ENCODE results near the gene PRKAR1B.

DNA sequence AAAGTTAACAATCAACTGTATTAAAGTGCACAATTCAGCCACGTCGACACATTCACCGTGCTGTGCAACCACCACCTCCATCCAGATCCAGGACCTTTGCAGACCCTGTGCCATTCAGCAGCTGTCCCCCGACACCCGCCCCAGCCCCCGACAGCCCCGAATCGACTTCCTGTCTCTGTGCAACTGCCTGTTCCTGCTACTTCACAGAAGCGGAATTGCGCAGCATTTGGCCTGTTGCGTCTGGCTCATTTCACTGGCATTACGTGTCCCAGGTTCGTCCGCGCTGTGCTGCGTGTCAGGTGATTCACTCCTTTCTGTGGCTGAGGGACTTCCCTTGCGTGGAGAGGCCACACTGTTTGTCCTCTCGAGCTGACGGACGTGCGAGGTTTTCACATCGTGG, 33.8 kb downstream of the PRKAR1B start:
- TF ChIP-seq, protein P1, sequence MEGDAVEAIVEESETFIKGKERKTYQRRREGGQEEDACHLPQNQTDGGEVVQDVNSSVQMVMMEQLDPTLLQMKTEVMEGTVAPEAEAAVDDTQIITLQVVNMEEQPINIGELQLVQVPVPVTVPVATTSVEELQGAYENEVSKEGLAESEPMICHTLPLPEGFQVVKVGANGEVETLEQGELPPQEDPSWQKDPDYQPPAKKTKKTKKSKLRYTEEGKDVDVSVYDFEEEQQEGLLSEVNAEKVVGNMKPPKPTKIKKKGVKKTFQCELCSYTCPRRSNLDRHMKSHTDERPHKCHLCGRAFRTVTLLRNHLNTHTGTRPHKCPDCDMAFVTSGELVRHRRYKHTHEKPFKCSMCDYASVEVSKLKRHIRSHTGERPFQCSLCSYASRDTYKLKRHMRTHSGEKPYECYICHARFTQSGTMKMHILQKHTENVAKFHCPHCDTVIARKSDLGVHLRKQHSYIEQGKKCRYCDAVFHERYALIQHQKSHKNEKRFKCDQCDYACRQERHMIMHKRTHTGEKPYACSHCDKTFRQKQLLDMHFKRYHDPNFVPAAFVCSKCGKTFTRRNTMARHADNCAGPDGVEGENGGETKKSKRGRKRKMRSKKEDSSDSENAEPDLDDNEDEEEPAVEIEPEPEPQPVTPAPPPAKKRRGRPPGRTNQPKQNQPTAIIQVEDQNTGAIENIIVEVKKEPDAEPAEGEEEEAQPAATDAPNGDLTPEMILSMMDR (IDR thresholded peaks at IDR 0.05 in 2 of 3, conservative IDR thresholded peaks at IDR 0.05 in 1 of 3; ENCODE audit: borderline replicate concordance in 1 of 3, insufficient read depth in 1 of 3, low read depth in 2 of 3, low read length in 2 of 3): no peak
- TF ChIP-seq, protein P2, sequence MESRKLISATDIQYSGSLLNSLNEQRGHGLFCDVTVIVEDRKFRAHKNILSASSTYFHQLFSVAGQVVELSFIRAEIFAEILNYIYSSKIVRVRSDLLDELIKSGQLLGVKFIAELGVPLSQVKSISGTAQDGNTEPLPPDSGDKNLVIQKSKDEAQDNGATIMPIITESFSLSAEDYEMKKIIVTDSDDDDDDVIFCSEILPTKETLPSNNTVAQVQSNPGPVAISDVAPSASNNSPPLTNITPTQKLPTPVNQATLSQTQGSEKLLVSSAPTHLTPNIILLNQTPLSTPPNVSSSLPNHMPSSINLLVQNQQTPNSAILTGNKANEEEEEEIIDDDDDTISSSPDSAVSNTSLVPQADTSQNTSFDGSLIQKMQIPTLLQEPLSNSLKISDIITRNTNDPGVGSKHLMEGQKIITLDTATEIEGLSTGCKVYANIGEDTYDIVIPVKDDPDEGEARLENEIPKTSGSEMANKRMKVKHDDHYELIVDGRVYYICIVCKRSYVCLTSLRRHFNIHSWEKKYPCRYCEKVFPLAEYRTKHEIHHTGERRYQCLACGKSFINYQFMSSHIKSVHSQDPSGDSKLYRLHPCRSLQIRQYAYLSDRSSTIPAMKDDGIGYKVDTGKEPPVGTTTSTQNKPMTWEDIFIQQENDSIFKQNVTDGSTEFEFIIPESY (IDR thresholded peaks at IDR 0.05; ENCODE audit: extremely low read depth, insufficient replicate concordance, low read length): no peak
- no peak for TF ChIP-seq SP1 (IDR thresholded peaks at IDR 0.05; ENCODE audit: low read depth)
- TF ChIP-seq POLR2A (IDR thresholded peaks at IDR 0.05; ENCODE audit: borderline replicate concordance, extremely low read depth, insufficient read depth, insufficient read length): no peak
- no peak for TF ChIP-seq POLR2AphosphoS5 (IDR thresholded peaks at IDR 0.05; ENCODE audit: low read depth, low read length)
- no peak for TF ChIP-seq EZH2 (IDR thresholded peaks at IDR 0.05)
- TF ChIP-seq YY1 (IDR thresholded peaks at IDR 0.05; ENCODE audit: extremely low read depth, insufficient replicate concordance, low read depth, low read length): no peak
- no peak for TF ChIP-seq SIN3A (IDR thresholded peaks at IDR 0.05; ENCODE audit: low read depth)
- no peak for TF ChIP-seq CBX3 (IDR thresholded peaks at IDR 0.05; ENCODE audit: low read depth)
- TF ChIP-seq RAD21 (IDR thresholded peaks at IDR 0.05; ENCODE audit: low read depth): no peak
- TF ChIP-seq, protein P3, sequence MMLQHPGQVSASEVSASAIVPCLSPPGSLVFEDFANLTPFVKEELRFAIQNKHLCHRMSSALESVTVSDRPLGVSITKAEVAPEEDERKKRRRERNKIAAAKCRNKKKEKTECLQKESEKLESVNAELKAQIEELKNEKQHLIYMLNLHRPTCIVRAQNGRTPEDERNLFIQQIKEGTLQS (IDR thresholded peaks at IDR 0.05): no peak
- TF ChIP-seq ZNF274 (IDR thresholded peaks at IDR 0.05; ENCODE audit: low read depth, low read length): no peak
- TF ChIP-seq, protein P4, sequence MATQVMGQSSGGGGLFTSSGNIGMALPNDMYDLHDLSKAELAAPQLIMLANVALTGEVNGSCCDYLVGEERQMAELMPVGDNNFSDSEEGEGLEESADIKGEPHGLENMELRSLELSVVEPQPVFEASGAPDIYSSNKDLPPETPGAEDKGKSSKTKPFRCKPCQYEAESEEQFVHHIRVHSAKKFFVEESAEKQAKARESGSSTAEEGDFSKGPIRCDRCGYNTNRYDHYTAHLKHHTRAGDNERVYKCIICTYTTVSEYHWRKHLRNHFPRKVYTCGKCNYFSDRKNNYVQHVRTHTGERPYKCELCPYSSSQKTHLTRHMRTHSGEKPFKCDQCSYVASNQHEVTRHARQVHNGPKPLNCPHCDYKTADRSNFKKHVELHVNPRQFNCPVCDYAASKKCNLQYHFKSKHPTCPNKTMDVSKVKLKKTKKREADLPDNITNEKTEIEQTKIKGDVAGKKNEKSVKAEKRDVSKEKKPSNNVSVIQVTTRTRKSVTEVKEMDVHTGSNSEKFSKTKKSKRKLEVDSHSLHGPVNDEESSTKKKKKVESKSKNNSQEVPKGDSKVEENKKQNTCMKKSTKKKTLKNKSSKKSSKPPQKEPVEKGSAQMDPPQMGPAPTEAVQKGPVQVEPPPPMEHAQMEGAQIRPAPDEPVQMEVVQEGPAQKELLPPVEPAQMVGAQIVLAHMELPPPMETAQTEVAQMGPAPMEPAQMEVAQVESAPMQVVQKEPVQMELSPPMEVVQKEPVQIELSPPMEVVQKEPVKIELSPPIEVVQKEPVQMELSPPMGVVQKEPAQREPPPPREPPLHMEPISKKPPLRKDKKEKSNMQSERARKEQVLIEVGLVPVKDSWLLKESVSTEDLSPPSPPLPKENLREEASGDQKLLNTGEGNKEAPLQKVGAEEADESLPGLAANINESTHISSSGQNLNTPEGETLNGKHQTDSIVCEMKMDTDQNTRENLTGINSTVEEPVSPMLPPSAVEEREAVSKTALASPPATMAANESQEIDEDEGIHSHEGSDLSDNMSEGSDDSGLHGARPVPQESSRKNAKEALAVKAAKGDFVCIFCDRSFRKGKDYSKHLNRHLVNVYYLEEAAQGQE (IDR thresholded peaks at IDR 0.05; ENCODE audit: low read depth): no peak

Data from HCT116 (cell line).